Measurements from ENCODE around the gene ADAMTS16. TPM values are rescaled to one million over a fixed set of nuclear protein-coding genes. Genes with fewer than 3 reads are reported as not detected.

Gene ADAMTS16
- total RNA-seq, 3 donors from 2014 or later (not counting 1 experiment from before 2014, with no cell fraction given) = not detected

GRCh38 chr5:5313101-5313635 lies 173.0 kb downstream of the ADAMTS16 start:
- H3K4me1 ChIP-seq (ENCODE audit: control insufficient read depth, insufficient read depth, low read length) = no peaks in the 10 kb centered on the region
- peaks cover 8% of the 10 kb centered on the region for H3K9me3 ChIP-seq (ENCODE audit: control insufficient read depth, insufficient read depth, low read length)
- no peak for ATAC-seq
- Mint-ChIP-seq H3K9me3 (peaks cover 0 to 4% of the 10 kb centered on the region in 2 donors), H3K36me3 (no peaks in the 10 kb centered on the region), H3K27me3 (ENCODE audit: low read depth in 2 of 2) (no peaks in the 10 kb centered on the region), H3K4me1 (no peaks in the 10 kb centered on the region), H3K4me3 (no peak overlapping the region), H3K27ac (no peak overlapping the region)
- no peak overlapping the region for H3K4me3 ChIP-seq (ENCODE audit: low read length)
- H3K27me3 ChIP-seq (ENCODE audit: control insufficient read depth, insufficient read depth, low read length) = no peaks in the 10 kb centered on the region
- no peak for TF ChIP-seq CTCF (IDR thresholded peaks at IDR 0.05)
- no peak overlapping the region for H3K27ac ChIP-seq (ENCODE audit: low read length)
- DNase-seq = no peak
- no peaks in the 10 kb centered on the region for H3K36me3 ChIP-seq (ENCODE audit: control insufficient read depth, insufficient read depth, low read length)
- 70% methylated on average over 6 of the region's 6 CpGs for WGBS (ENCODE audit: insufficient coverage)
- intact Hi-C loops (cut with micrococcal nuclease) = no loop called here

- H3K4me3 Mint-ChIP-seq = no peak overlapping the region
- 75% methylated on average over 3 of the region's 3 CpGs for WGBS (ENCODE audit: insufficient coverage)
- Histone ChIP-seq H3K4me1 (ENCODE audit: control insufficient read depth, insufficient read depth, low read length) (no peaks in the 10 kb centered on the region), H3K27me3 (ENCODE audit: control insufficient read depth, insufficient read depth, low read length) (no peaks in the 10 kb centered on the region), H3K4me3 (ENCODE audit: low read length) (no peak overlapping the region), H3K36me3 (ENCODE audit: control insufficient read depth, insufficient read depth, low read length) (no peaks in the 10 kb centered on the region), H3K27ac (ENCODE audit: low read length) (no peak overlapping the region), H3K9me3 (ENCODE audit: control insufficient read depth, insufficient read depth, low read length) (peaks cover 8% of the 10 kb centered on the region)
- intact Hi-C loops (cut with micrococcal nuclease) = no loop called here
- no peaks in the 10 kb centered on the region for H3K36me3 Mint-ChIP-seq
- no peaks in the 10 kb centered on the region for H3K27me3 Mint-ChIP-seq (ENCODE audit: low read depth in 2 of 2)
- no peak overlapping the region for H3K27ac Mint-ChIP-seq
- H3K4me1 Mint-ChIP-seq = no peaks in the 10 kb centered on the region
- TF ChIP-seq CTCF (IDR thresholded peaks at IDR 0.05) = no peak
- ATAC-seq = no peak
- H3K9me3 Mint-ChIP-seq = peaks cover 0 to 4% of the 10 kb centered on the region in 2 donors
- no peak for DNase-seq
Measured at GRCh38 chr5:5314166-5314565, 174.0 kb downstream of the ADAMTS16 start.

- peaks cover 0 to 2% of the 10 kb centered on the region in 2 donors for H3K9me3 Mint-ChIP-seq
- 89% methylated on average over 6 of the region's 6 CpGs for WGBS (ENCODE audit: insufficient coverage)
- Histone ChIP-seq H3K27ac (ENCODE audit: low read length) (no peak overlapping the region), H3K9me3 (ENCODE audit: control insufficient read depth, insufficient read depth, low read length) (peaks cover 8% of the 10 kb centered on the region), H3K4me3 (ENCODE audit: low read length) (no peak overlapping the region), H3K4me1 (ENCODE audit: control insufficient read depth, insufficient read depth, low read length) (no peaks in the 10 kb centered on the region), H3K36me3 (ENCODE audit: control insufficient read depth, insufficient read depth, low read length) (no peaks in the 10 kb centered on the region), H3K27me3 (ENCODE audit: control insufficient read depth, insufficient read depth, low read length) (no peaks in the 10 kb centered on the region)
- H3K36me3 Mint-ChIP-seq = no peaks in the 10 kb centered on the region
- H3K4me1 Mint-ChIP-seq = no peaks in the 10 kb centered on the region
- H3K4me3 Mint-ChIP-seq = no peak overlapping the region
- intact Hi-C loops (cut with micrococcal nuclease) = no loop called here
- no peak for TF ChIP-seq CTCF (IDR thresholded peaks at IDR 0.05)
- H3K27ac Mint-ChIP-seq = no peak overlapping the region
- DNase-seq (no peak), ATAC-seq (no peak)
- H3K27me3 Mint-ChIP-seq (ENCODE audit: low read depth in 2 of 2) = no peaks in the 10 kb centered on the region
Measured at GRCh38 chr5:5314626-5315025, 174.5 kb downstream of the ADAMTS16 start.

All from natural killer cell (primary cell).